Calu3 (cell line): ENCODE data around the gene SMLR1. TPM values are rescaled to one million over a fixed set of nuclear protein-coding genes. Genes with fewer than 3 reads are reported as not detected.

Experiments used
- BruUV-seq: library from RNA; stranded (reverse); fragments of 400-500 nt; replicated peaks from 2 replicates; lab custom pipeline; 2021; lab: Mats Ljungman, UMichigan
- CTCF ChIA-PET: fragments of 300-600 bp; sonication (Branson Sonifier 250); formaldehyde crosslinking; loops from one replicate; lab custom pipeline; 2022; ENCODE audit warnings: antibody characterized with exemption; lab: Charles Lee
- DNase-seq: peaks from one replicate; pipeline ENCODE4 v3.0.0; 2022
- H3K27ac Mint-ChIP-seq: one replicate; pipeline ENCODE4 v1.8.0; 2022; ENCODE audit warnings: mixed read lengths; ENCODE audit not compliant: unreplicated experiment
- H3K27me3 Mint-ChIP-seq: one replicate; pipeline ENCODE4 v1.8.0; 2022; ENCODE audit warnings: mixed read lengths; ENCODE audit not compliant: unreplicated experiment
- H3K36me3 Mint-ChIP-seq: one replicate; pipeline ENCODE4 v1.8.0; 2022; ENCODE audit warnings: mild to moderate bottlenecking, moderate library complexity, mixed read lengths; ENCODE audit not compliant: insufficient read depth, unreplicated experiment
- H3K4me1 Mint-ChIP-seq: one replicate; pipeline ENCODE4 v1.8.0; 2022; ENCODE audit warnings: mild to moderate bottlenecking, low read depth, mixed read lengths; ENCODE audit not compliant: unreplicated experiment
- H3K4me3 Mint-ChIP-seq: one replicate; pipeline ENCODE4 v1.8.0; 2022; ENCODE audit warnings: mild to moderate bottlenecking, low read depth, moderate library complexity, mixed read lengths; ENCODE audit not compliant: unreplicated experiment
- H3K9me3 Mint-ChIP-seq: one replicate; pipeline ENCODE4 v1.8.0; 2022; ENCODE audit warnings: low read depth, mixed read lengths; ENCODE audit not compliant: unreplicated experiment
- intact Hi-C: fragments of 100-400 bp; cut with micrococcal nuclease; formaldehyde crosslinking; loops from one replicate; pipeline ENCODE4 v1.10.0; 2022; ENCODE audit not compliant: unreplicated experiment
- total RNA-seq: library from RNA; stranded (reverse); gene quantifications from 2 replicates; pipeline ENCODE4 v1.2.3, GENCODE V29; 2022
- TF ChIP-seq, protein P1 (sequence below): fragments of 200-600 bp; IDR thresholded peaks from one replicate; pipeline ENCODE4 v1.8.0; 2022; ENCODE audit warnings: antibody characterized with exemption; ENCODE audit not compliant: unreplicated experiment

SMLR1 gene
- total RNA-seq, 1 experiment from 2014 or later: not detected

DNA sequence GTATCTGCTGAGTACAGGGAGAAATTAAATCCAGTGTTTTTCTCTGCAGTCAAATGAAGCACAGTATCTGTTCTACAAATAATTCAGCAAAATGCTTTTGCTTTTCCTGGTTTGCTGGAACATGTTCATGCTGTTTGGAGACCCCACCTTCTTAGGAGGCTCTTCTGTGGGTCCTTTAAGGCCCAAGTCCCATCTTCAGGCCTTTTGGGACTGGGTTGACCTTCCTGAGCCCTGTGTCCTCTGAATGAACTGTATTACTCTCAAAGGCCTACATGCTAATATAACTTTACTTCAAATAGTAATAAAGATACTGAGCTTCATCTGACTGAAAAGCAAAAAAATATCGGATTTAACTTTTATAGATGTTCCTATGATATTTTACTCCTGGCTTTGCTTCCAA lies 19.3 kb downstream of the SMLR1 start:
- H3K4me3 Mint-ChIP-seq: no peak overlapping the region

DNA sequence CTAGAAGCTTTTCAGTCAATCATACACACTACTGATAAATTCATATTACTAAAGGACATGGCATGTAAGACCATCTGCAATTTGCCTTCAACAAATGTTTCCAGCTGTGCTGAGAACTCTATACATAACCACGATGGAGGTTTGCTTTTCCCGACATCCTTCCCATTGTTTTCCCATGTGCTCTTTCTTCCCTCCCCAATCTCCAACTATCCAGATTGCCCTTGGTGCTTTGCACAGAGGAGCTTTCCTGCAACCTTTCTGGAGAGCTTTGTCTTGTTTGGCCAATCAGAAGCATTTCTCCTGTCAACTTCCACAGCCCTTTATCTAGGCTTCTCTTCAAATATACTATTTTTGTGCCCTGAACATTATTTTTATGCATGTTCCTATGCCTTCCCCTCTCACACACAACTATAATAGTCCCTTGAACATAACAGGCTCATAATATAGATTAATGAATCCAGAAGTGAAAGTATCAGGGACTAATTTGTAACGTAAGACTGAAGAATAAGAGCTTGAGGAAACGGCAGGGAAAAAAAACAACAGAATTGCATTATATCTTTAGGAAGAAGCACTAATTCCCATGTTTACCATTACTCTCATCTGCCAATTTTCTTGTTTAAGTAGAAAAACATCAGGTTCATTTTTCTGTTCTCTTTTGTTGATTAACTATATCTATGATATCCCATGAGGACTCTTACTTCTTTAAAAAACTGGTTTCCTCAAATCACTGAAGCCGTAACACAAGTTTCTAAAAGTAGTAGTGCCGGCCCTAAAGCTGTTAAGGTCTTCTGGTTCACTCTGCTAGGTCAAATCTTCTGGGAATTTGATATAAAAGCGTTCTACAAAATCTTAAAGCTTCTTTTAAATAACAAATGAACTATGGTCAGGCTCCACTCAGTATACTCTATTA lies 20.1 kb downstream of the SMLR1 start:
- H3K4me3 Mint-ChIP-seq: no peak overlapping the region
- no peak overlapping the region for H3K27ac Mint-ChIP-seq
- TF ChIP-seq, protein P1, sequence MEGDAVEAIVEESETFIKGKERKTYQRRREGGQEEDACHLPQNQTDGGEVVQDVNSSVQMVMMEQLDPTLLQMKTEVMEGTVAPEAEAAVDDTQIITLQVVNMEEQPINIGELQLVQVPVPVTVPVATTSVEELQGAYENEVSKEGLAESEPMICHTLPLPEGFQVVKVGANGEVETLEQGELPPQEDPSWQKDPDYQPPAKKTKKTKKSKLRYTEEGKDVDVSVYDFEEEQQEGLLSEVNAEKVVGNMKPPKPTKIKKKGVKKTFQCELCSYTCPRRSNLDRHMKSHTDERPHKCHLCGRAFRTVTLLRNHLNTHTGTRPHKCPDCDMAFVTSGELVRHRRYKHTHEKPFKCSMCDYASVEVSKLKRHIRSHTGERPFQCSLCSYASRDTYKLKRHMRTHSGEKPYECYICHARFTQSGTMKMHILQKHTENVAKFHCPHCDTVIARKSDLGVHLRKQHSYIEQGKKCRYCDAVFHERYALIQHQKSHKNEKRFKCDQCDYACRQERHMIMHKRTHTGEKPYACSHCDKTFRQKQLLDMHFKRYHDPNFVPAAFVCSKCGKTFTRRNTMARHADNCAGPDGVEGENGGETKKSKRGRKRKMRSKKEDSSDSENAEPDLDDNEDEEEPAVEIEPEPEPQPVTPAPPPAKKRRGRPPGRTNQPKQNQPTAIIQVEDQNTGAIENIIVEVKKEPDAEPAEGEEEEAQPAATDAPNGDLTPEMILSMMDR: no peak
- H3K36me3 Mint-ChIP-seq: peaks cover 4% of the 10 kb centered on the region
- H3K9me3 Mint-ChIP-seq: no peaks in the 10 kb centered on the region
- BruUV-seq: no TSS peak
- no peaks in the 10 kb centered on the region for H3K27me3 Mint-ChIP-seq
- CTCF ChIA-PET: no interaction called here
- peaks cover 7% of the 10 kb centered on the region for H3K4me1 Mint-ChIP-seq
- DNase-seq: no peak
- intact Hi-C loops: no loop called here

More for the DNA sequence above, 19.3 kb downstream of the SMLR1 start:
- Mint-ChIP-seq H3K36me3 (peaks cover 5% of the 10 kb centered on the region), H3K27ac (no peak overlapping the region), H3K4me1 (peaks cover 4% of the 10 kb centered on the region), H3K27me3 (no peaks in the 10 kb centered on the region), H3K9me3 (no peaks in the 10 kb centered on the region)
- BruUV-seq: no TSS peak
- CTCF ChIA-PET: no interaction called here
- DNase-seq: no peak
- TF ChIP-seq, protein P1: no peak
- intact Hi-C loops: no loop called here

GRCh38 chr6:130848945-130849344 lies 21.7 kb downstream of the SMLR1 start:
- H3K4me1 Mint-ChIP-seq: peaks cover 7% of the 10 kb centered on the region

GRCh38 chr6:130849594-130849993 lies 22.4 kb downstream of the SMLR1 start:
- H3K4me1 Mint-ChIP-seq: peaks cover 7% of the 10 kb centered on the region
- intact Hi-C loops: no loop called here
- TF ChIP-seq, protein P1: no peak
- no peaks in the 10 kb centered on the region for H3K9me3 Mint-ChIP-seq
- H3K27me3 Mint-ChIP-seq: no peaks in the 10 kb centered on the region
- peaks cover 4% of the 10 kb centered on the region for H3K36me3 Mint-ChIP-seq
- no peak overlapping the region for H3K4me3 Mint-ChIP-seq
- no peak overlapping the region for H3K27ac Mint-ChIP-seq
- CTCF ChIA-PET: no interaction called here
- no TSS peak for BruUV-seq
- DNase-seq: no peak

More at GRCh38 chr6:130848945-130849344, 21.7 kb downstream of the SMLR1 start:
- no peaks in the 10 kb centered on the region for H3K9me3 Mint-ChIP-seq
- intact Hi-C loops: no loop called here
- CTCF ChIA-PET: no interaction called here
- H3K36me3 Mint-ChIP-seq: peaks cover 4% of the 10 kb centered on the region
- H3K4me3 Mint-ChIP-seq: no peak overlapping the region
- no peak for DNase-seq
- no peak overlapping the region for H3K27ac Mint-ChIP-seq
- no peaks in the 10 kb centered on the region for H3K27me3 Mint-ChIP-seq
- TF ChIP-seq, protein P1: no peak
- BruUV-seq: no TSS peak
